GM18873 (cell line): ENCODE measurements around the gene RER1.

Source experiments
- ATAC-seq: cut with Tn5 transposase; IDR thresholded peaks from one replicate; pipeline ENCODE4 v1.9.1; 2021; ENCODE audit warnings: mild to moderate bottlenecking, moderate library complexity, moderate number of reproducible peaks; ENCODE audit not compliant: unreplicated experiment, low FRiP score

Gene RER1

GRCh38 chr1:2353551-2354438 is 37.8 kb upstream of the RER1 start:
- no peak for ATAC-seq

DNA sequence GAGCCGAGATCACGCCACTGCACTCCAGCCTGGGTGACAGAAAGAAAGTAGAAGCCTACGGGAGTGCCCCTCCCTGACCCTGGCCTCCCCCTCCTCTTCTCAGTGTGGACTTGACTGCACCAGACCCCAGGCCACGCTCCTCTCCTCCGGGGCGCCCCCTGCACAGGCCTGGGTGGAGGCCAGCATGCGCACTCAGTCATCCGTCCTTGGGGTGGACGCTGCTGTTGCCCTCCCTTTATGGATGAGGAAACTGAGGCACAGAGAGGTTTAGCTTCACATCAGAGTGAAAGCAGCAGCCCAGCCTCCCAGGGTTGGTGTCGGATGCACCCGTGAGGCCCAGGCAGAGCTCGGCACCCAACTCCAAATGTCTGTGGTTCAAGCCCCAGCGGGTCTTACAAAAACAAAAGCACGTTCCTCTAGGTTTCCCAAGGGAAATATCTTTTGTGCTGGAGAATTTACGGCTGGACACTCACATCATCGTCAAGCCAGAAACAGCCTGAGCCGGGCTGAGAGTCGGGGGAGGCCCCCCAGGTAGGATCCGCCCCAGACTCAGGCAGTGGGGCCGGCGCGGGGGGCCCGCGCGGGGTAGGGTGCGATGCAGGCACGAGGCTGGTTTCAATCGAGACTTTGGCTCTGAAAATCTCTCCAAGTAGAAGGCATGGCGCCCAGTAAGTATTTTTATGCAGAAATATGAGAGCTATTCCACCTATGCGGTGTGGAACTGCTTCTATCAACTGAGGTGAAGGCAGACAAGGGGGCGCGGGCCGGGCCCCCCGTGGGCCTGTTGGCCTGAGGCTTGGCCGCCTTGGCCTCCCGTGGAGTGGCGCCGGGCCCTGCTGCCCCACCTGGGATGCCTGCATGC is 36.9 kb upstream of the RER1 start:
- ATAC-seq = no peak

DNA sequence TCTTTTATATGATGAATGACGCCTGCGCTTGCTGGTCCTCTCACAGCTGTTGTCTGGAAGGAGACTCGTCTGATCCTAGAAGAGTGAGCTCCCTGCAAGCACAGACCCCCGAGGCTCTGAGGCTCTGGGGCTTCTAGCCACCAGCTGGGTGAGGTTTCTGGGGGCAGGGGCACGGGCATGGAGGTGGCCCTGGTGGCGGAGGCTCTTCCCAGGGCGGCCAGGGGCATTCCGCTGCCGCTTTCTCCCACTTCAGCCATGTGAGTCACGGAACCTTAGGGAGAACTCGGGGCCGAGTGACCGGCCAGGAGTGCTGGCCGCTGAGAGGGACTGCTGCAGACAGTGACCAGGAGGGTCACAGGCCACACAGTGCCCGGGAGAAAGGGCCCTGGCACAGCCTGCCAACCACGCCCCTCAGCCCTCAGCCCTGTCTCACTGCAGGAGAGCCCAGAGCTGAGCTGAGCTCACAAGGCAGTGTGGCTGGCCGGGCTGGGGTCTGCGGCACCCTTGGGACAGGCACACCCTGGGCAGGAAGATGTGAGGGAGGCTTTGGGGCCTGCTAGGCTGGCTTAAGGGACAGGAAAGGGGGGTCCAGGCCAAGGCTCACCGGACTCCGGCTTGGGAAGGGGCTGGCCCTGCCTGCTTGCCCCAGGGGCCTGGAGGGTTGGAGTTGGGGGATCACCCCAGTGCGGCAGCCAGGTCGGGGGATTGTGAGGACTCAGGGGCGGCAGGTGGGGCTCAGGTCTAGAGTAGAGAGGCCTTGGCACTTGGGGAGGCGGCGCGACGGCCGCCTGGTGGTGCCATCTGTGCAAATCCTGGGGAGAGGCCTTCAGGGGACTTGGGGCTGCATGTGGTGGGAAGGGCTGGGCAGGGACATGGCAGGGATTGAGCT is 36.0 kb upstream of the RER1 start:
- ATAC-seq = no peak

- ATAC-seq = no peak
Measured at GRCh38 chr1:2356401-2356800, 35.2 kb upstream of the RER1 start.

DNA sequence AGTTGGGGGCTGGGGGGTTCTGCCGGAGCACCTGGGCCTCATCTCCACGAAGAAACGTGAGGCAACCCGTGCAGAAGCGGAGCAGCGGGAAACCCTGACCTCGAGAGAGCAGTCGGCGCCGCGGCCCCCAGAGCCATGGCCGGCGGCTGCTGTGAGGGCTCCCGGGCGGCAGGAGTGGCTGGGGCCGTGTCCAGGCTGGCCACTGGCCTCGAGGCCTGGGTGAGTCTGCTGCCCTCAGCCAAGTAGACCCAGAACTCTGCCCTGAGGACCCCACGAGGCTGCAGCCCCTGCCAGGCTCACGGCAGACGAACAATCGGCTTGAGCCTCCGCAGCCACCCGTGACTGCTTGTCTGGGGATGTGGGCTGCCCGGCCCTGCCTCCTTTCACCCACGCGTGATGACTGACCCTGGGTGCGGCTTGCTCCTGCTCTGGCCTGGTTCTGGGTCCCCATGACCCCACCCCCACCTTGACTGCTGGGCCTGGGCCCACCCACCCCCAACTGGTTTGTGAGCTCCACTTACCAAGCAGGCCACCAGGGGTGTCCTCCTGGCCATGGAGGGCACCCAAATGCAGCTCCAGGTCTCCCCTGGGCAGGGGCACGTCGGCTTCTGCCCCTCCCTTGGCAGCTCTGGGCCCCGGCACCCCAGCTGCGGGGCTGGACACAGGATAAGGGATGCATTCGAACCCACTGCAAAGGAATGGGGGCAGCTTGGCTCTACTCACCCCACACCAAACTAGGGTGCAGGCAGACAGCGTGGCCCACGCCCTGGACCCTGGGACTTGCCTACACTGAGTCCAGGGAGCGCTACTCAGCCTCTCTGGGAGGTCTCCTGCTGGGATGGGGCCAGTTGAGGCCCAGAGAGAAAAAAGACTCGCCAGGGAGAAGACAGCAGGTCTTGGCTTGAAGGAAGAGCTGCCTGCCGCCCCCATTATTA is 34.5 kb upstream of the RER1 start:
- no peak for ATAC-seq

- no peak for ATAC-seq
Measured at GRCh38 chr1:2358072-2358471, 33.6 kb upstream of the RER1 start.

GRCh38 chr1:2358651-2359640 is 32.7 kb upstream of the RER1 start:
- no peak for ATAC-seq

GRCh38 chr1:2360588-2361364 is 30.9 kb upstream of the RER1 start:
- no peak for ATAC-seq

DNA sequence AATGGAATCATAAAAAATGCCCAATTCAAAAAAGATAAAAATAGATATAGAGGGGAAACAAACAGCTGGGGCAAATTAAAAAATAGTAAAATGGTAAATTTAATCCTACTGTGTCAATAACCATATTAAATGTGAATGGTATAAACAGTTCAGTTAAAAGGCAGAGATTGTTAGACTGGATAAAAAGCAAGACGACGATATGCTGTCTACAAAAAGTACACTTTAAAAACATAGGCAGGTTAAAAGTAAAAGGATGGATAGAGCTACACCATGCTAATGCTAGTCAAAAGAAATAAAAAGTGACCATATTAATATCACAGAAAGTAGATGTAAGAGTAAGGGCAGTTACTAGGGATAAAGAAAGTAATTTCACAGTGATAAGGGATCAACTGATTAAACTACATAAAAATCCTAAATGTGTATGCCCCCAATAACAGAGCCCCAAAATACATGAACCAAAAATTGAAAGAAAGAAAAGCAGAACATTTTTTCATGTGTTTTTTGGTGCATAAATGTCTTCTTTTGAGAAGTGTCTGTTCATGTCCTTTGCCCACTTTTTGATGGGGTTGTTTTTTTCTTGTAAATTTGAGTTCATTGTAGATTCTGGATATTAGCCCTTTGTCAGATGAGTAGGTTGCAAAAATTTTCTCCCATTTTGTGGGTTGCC is 27.7 kb upstream of the RER1 start:
- no peak for ATAC-seq

- no peak for ATAC-seq
Measured at GRCh38 chr1:2368053-2368744, 23.4 kb upstream of the RER1 start.

DNA sequence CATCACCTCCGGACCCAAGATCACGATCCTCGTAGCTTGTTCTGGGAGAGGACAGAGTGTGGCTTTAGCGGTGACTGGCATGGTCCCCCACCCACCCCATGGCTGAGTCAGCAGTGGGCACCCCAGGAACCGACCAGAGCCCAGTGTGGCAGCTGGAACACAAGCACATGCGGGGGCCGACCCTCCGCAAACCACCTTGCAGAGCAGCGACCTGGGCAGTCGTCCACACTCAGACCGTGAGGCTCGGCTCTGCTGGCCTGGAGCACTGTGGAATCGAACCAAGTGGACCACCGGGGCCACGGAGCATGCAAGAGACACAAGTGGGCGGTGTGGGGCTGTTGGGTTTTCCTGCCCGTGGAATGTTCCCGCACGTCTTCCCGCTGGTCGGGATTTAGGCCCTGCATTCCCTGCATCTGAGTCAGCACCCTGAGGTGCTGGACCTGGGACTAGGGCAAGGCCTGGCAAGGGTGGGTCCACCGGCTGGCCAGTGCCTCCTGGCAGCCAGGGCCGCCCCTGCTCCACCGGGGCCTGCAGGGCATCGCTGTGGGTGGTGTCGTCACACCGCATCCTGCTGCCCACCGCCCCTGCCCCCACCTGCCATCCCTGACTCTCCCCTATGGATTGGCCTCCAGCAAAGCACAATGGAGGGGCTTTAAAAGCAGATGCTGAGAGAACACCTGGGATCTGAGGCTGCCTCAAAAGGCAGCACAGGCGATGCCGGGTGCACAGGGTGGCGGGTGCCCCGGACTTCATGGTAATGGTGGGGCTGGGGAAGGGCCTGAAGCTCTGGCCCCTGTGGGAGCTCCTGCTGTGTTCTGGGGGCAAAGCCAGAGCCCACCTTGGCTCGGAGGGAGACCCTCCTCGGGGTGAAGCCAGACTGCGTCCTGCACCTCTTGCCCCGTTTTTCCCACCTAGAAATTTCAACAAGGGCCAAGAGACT is 18.8 kb upstream of the RER1 start:
- no peak for ATAC-seq

GRCh38 chr1:2373551-2374251 is 17.9 kb upstream of the RER1 start:
- no peak for ATAC-seq

DNA sequence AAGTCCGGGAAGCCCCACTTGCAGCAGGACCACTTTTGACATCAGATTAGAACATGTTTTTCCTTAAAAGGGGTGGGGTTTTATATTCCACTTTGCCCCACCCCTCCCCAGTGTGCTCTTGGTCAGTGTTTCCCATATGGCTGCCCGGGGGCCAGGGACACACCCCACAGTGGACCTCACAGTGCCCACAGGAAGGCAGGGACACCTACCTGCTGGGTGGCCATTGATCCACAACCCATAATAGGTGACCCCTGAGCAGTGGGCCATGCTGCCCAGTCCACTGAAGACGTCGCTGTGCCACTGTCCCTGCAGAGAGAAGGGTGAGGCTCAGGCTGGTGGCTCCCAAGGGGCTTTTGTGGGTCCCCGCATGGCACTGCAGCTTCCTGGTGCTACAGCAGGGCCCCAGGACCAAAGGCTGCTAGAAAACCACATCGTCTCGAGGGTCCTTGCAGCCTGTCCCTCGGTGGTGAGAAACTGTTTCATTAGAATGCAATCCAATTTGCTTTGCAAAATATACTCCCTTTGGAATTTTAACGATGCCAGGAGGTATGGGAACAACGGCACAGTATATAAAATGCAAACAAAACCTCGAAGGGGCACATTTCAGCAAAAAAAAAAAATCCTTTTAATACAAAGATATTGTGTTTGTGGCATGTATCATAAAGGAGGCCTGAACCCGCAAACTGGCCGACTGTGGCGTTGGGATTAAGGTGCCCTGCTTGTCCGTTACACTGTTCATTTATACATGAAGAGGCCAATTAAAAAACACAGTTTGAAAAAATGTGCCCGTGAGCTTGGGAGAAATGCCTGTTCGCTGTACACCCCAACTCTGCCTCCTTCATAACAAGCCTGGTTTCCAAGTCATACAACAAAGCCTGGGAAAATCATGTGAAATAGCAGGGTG is 17.1 kb upstream of the RER1 start:
- no peak for ATAC-seq
